GM10266 (cell line): Measurements from ENCODE around the gene ABHD10.

ENCODE experiments used
- DNase-seq: peaks from one replicate; pipeline ENCODE4 v3.0.0; 2012; ENCODE audit errors: extremely low spot score
- TF ChIP-seq, protein P1 (sequence below): IDR thresholded peaks from 2 replicates; pipeline ENCODE4 v1.5.1; 2012; ENCODE audit warnings: mild to moderate bottlenecking, low read depth; ENCODE audit not compliant: control insufficient read depth, insufficient read depth; ENCODE audit errors: missing control alignments

ABHD10 gene

DNA sequence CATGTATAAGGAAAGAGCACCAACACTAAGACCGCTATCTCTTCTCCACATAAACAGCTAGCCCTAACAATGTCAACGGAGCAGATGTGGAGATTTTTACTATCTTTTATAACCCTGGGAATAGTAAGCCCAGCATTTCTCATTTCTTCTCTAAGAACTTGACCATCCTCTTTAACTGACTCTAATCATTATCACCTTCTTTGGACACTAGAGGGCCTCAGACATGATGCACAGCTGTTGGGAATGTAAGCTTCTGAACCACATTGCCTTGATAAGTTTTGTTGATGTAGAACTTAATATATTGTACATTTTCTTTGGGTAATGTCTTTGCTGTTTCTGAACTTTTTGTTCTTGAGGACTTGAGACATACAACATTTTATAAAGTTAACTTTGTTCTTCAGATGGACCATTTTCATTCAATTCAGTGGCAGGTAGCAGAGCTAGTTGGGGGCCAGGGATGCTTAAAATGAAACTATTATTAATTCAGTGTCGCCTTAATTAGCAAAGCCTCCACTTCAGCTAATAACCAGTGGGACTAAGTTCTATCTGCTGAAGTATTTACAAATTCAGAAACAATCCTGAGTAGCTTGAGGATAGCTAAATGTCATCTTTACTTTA lies 10.3 kb downstream of the ABHD10 start:
- TF ChIP-seq, protein P1, sequence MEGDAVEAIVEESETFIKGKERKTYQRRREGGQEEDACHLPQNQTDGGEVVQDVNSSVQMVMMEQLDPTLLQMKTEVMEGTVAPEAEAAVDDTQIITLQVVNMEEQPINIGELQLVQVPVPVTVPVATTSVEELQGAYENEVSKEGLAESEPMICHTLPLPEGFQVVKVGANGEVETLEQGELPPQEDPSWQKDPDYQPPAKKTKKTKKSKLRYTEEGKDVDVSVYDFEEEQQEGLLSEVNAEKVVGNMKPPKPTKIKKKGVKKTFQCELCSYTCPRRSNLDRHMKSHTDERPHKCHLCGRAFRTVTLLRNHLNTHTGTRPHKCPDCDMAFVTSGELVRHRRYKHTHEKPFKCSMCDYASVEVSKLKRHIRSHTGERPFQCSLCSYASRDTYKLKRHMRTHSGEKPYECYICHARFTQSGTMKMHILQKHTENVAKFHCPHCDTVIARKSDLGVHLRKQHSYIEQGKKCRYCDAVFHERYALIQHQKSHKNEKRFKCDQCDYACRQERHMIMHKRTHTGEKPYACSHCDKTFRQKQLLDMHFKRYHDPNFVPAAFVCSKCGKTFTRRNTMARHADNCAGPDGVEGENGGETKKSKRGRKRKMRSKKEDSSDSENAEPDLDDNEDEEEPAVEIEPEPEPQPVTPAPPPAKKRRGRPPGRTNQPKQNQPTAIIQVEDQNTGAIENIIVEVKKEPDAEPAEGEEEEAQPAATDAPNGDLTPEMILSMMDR: peak; percentile 82
- peak; percentile 21 for DNase-seq

DNA sequence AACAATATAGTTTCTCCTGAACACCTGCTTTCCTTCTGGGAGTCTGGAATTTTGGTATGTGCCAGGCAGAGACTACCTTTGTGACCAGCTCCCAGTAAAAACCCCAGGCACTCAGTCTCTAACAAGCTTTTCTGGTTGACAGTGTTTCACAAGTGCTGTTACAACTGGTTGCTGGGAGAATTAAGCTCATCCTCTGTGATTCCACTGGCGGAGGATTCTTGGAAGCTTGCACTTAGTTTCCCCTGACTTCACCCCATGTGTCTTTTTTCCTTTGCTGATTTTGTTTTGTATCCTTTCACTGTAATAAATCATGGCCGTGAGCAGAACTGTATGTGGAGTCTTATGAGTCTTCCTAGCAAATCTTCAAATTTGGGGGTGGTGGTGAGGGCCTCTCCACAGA lies 14.2 kb downstream of the ABHD10 start:
- no peak for DNase-seq
- TF ChIP-seq, protein P1: no peak

DNA sequence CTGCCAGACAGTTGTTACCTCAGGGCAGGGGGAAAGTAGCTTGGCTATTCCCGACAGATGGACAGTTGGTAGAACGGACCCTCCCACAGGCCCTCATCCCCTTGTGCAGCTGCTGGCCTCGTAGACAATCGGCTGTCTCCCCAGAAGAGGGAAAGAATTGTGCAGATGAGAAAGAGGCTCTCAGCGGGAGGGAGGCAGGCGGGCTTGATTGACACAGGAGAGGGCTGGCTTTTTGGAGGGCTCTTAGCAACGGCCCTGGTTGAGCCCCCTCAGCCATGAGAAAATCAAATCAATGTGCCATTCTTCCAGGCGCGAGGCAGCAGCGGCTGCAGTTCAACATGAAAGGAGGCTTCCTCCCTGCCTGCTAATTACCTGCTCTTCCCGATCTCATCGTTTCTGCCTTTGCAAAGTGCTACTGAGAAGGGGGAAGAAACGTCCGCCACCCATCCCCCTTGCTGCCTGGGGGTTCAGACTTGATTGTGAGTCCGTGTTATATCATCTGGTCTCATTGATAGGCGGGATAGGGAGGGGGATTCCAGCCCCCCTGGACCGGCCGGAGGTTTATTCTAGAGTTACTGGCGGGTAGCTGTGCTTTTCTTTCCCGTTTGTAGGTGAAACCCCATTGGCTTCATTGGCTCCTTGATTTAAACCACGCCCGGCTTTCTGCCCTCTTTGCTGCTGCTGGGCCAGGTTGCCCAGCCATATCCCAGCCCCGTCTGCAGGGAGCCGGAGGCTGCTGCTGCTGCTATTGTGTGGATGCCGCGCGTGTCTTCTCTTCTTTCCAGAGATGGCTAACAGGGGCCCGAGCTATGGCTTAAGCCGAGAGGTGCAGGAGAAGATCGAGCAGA lies 20.0 kb downstream of the ABHD10 start, which contains the start of gene TAGLN3:
Gene TAGLN3, plus strand, starts transcription at position 287 of the 848 bp plus-strand sequence. Its CDS starts 501 bp downstream, at position 788.
- no peak for DNase-seq
- TF ChIP-seq, protein P1: no peak

DNA sequence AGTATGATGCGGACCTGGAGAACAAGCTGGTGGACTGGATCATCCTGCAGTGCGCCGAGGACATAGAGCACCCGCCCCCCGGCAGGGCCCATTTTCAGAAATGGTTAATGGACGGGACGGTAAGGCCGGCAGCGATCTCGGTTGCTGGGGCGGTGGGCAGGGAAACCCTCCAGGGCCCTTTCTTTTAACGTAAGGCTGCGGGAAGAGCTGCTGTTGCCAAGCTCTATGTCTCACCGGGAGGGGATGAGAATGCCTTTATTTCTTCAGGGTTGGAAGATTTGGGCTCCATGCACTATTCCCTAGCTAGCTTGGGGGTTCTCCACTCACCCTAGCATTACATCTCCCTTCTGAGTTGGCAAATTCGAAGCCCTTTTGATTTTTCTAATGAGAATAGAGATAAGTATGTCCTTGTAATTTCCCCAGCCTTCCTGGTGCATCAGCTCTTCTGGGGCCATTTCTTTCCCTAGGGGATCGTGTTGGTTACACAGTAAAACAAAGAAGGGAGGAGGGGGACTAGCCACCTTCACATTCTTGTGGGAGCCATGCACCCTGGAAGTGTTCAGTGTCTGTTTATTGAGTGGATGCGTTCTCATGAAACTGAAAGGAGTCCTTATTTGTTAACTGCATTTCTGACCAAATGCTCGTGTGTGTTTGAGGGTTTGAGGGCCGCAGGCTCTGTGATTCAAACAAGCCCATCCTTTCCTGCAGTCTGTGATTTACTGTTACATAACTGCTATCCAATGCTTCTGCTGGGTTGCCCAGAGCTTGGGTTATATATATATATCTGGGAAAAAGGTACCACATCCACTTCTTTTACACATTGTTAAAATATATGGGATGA lies 20.9 kb downstream of the ABHD10 start:
- no peak for DNase-seq
- TF ChIP-seq, protein P1: no peak

DNA sequence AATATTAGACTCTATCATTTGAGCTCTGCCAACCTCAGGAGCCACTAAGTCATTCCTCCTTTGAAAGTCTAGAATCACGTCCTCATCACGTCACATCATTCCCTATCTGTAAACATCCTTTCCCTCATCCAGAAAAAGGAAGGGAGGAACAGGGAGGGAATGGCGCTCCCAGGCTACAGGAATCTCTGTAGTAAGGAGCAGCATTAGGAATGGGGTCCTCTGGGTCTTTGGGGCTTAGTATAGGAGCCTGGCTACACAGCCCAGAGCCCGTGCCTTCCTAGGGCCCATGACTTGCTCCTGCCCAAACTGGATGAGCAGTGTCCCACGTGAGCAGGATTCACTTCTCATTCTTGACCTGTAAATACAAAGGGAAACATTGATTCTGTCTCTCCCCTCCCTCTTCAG lies 21.5 kb downstream of the ABHD10 start:
- no peak for DNase-seq
- TF ChIP-seq, protein P1: no peak

DNA sequence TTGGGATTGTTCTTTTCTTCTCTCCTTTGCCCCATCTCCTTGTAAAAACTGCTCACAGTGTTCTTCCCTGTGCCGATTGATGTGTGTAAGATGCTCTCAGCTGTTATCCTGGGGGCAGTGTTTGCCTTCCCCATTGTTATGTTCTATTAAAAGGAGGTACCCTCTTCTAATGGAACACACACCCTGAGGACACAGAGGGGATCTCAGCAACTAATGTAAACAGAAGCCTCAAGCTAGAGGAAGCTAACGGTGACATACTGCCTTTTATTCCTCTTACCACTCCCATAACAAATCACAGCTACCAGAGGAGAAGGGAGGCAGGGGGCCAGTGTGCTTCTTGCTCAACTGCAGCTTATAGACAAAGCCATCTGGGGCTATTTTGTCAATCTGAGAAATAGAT lies 22.1 kb downstream of the ABHD10 start:
- TF ChIP-seq, protein P1: no peak
- DNase-seq: no peak
